GM21529 (cell line): Measurements from ENCODE around the gene CTDSP1.
A peak's percentile ranks its signal among the peaks of the same experiment; 100 is the strongest.

Experiments
- ATAC-seq: cut with Tn5 transposase; IDR thresholded peaks from one replicate; pipeline ENCODE4 v1.9.1; 2021; ENCODE audit not compliant: unreplicated experiment

The CTDSP1 gene

GRCh38 chr2:218382785-218383184, 16.9 kb upstream of the CTDSP1 start:
- no peak for ATAC-seq

DNA sequence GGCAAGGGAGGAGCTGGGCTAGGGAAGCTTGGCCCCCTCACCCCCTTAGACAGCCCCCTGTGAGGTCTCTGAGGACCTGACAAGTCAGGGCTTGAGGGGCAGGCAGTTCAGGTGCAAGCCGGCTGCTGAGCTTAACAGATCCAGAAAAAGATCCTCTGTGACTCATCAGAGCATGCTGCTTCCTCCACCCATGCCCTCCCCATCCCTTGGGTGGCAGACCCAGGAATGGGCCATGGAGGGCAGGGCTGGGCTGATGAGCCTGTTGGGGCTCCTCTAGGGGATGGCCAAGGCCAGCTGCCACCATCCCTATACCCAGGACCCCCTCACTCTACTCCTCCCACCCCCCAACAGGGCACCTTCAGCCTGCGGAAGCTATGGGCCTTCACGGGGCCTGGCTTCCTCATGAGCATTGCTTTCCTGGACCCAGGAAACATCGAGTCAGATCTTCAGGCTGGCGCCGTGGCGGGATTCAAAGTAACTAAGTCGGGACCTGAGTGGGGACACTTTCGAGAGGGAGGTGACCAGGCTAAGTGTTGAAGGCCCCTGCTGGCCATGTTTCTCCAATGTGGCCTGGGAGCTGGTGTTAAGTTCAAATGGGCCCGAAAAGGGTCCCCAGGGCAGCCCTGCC, 15.7 kb upstream of the CTDSP1 start:
- ATAC-seq: no peak

GRCh38 chr2:218384975-218385374, 14.7 kb upstream of the CTDSP1 start:
- no peak for ATAC-seq

DNA sequence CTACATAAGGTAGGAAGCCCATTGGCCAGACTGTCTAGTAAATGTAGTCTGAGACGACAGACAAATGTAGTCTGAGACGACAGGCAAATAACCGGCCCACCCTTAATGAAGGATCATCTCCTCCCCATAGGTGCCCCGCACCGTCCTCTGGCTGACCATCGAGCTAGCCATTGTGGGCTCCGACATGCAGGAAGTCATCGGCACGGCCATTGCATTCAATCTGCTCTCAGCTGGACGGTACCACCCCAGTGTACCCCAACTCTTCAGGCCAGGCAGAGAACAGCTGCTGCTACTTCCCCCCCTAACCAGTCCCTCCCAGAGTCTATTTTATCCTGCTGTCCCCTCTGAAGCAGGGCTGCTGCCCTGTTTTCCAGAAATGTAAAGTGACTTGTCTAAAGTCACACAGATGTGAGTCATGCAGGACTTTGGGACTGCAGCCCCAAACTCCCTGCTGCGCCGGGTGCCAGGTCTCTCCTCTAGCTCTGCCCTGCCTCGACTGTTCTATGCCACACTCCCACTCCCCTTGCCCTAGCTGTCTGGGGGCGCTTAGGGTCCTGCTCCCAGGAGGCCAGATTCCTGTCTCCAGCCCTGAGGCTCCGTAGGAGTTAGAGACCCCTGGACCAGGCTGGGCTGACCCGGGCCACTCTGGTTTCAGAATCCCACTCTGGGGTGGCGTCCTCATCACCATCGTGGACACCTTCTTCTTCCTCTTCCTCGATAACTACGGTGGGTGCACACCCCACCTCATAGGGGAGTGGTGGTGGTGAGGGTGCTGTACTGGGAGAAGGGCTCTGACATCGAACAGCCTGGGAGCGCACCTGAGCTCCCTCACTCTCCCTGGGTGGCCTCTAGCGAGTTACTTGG, 12.9 kb upstream of the CTDSP1 start:
- ATAC-seq: no peak

DNA sequence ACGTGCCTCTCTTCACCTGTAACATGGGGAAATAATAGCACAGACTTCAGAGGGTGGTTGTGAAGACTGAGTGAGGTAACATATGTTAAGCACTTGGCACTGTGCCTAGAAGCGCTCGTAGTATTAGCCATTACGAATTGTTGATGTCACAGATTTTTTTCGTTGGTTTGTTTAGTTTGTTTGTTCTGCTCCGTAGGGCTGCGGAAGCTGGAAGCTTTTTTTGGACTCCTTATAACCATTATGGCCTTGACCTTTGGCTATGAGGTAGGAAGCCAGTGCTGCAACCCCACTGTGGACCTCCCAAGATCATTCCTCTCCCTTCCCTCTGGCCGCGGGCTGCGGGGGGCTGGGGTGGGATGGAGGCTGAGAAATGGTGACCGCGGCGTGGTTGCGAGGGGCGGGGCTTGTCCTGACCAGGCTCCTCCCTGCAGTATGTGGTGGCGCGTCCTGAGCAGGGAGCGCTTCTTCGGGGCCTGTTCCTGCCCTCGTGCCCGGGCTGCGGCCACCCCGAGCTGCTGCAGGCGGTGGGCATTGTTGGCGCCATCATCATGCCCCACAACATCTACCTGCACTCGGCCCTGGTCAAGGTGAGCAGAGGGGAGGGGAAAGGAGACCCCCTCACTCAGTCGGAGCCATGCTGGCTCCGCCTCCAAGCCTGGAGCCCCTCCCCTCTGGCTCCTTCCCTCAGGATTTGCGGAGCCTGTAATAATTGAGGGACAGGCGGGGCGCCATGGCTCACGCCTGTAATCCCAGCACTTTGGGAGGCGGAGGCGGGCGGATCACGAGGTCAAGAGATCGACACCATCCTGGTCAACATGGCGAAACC, 12.1 kb upstream of the CTDSP1 start:
- ATAC-seq: no peak

- ATAC-seq: no peak
These were observed 10.1 kb upstream of the CTDSP1 start for GRCh38 chr2:218389333-218390150.

DNA sequence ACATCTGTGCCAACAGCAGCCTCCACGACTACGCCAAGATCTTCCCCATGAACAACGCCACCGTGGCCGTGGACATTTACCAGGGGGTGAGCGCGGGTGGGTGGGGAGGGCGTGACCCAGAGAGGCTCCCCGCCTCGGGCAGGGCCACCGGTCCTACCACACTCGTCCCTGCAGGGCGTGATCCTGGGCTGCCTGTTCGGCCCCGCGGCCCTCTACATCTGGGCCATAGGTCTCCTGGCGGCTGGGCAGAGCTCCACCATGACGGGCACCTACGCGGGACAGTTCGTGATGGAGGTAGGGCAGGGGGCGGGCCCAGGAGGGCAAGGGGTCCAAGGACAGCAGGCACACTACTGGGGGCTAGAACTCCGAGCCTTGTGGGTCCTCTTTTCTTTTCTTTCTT, 8.5 kb upstream of the CTDSP1 start:
- no peak for ATAC-seq

GRCh38 chr2:218392459-218392858, 7.2 kb upstream of the CTDSP1 start:
- ATAC-seq: no peak

GRCh38 chr2:218392891-218393462, 6.7 kb upstream of the CTDSP1 start:
- ATAC-seq: no peak

DNA sequence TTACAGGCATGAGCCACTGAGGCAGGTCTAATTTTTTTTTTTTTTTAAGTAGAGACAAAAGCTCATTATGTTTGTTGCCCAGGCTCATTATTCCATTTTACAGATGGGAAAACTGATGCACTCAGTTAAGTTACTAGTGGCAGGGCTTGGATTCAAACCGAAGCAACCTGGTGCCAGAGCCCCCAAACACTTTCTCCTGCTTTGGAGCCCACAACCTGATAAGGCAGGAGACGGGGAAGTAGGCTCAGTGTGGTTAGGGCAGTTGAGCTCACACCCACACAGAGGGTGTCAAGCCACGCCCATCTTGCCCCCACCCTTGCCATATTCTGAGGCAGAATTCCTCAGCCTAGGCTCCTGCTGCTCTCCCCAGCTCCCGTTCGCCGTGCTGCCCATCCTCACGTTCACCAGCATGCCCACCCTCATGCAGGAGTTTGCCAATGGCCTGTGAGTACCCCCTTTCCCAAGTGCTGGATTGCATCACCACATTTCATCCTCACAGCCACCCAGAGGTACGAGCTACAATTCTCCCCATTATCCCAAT, 5.8 kb upstream of the CTDSP1 start:
- ATAC-seq: no peak

GRCh38 chr2:218394298-218395089, 5.2 kb upstream of the CTDSP1 start:
- ATAC-seq: no peak

- ATAC-seq: no peak
These were observed 4.6 kb upstream of the CTDSP1 start for GRCh38 chr2:218395090-218395444.

GRCh38 chr2:218395456-218395825, 4.2 kb upstream of the CTDSP1 start:
- no peak for ATAC-seq

DNA sequence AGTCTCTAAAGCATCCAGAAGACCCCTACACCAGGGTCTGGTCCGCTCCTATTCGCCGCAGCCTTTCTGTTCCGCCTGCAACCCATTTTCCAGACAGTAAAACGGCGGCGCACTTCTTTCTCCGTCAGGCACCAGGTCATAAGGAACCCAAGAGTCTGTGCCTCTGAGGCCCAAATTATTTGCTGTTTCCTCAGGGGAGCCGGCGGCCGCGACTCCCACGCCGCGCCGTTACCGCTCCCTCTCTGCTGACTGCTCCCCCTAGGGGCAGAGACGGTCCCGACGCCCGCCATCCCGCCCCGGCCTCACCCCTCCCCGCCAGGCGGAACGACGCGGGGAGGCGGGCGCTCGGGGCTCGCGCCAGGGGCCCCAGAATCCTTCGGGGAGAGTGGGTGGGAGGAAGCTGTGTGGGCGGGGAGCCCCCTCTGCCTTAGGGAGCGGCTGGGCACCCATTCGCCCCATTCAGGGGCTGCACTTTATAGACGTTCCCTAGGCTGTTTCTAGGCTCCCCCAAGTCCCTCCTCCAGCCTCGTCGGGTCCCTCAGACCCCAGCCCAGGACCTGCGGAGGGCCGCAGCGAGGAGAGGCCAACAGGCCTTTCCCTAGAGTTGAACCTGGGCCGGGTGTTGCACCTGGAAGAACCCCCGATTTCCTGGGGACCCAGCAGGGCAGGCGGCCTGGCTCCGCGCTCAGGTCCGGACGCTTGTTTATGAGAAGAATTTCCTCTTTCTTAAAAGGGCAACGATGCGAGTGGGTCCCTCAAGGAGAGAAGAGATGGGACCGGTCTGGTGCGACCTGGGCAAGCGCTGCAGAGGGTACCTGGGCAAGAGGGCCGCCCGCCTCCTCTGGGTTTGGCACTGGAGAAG, 3.6 kb upstream of the CTDSP1 start:
- ATAC-seq: peak; percentile 53

DNA sequence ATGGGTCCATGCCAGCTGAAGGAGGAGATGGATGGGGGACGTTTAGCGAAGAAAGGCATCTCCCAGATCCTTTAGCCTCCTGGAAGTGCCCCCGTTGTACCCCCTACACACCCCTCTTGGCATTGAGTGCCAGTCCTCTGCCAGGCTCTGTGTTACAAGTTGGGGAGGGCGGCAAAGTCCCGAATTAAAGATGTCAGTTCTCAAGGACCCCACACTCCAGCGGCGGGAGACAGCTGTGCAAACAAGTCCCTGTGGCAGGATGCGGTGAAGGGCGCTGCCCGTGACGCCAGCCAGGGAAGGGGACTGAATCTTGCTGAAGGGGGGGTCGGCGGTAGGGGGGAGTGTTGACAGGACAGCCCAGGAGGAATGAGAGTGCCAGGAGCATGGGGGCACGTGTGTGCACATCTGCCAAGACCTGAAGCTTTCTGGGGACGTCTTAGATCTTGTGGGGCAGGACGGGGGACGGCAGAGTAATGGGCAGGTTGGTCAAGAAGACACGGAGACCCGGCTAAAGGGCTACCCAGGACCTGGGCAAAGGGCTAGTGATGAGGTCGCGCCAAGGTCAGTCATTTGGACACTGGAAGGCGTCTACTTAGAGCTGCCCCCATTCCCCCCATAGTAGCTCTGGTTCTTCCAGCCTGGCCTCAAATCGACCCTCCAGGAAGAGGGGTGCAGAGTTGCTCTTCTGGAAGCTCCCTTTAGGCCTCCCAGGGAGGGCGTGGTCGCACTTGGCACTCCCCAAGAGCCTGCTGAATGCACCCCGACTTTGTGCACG, 2.8 kb upstream of the CTDSP1 start:
- no peak for ATAC-seq

DNA sequence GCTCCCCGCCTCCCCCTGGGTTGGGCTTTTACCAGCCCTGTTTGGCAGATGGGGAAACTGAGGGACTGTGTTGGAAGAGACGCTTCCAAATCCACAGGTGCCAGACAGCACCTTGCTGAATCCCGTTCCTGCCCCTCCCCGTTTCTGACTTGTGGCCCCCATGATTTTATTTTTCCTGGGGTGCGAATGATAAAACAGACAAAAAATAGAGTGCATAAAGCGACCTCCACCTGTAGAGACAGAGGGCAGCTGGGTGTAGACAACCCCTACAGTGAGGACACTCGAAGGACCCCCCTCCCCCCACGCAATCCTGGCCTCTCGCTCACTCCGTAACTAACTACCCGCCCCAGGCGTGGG, 2.2 kb upstream of the CTDSP1 start:
- ATAC-seq: no peak

- ATAC-seq: peak; percentile 28
These were observed 1.7 kb upstream of the CTDSP1 start for GRCh38 chr2:218397820-218398436.
